PFSK-1 (cell line): ENCODE data around the gene PCDHA2.

ENCODE experiments used
- FOXP2 ChIP-seq: optimal IDR thresholded peaks from 2 replicates; pipeline ENCODE3; 2011; ENCODE audit warnings: borderline replicate concordance, control low read depth, inconsistent platforms; ENCODE audit not compliant: insufficient read depth; ENCODE audit errors: extremely low read length, extremely low read depth
- POLR2AphosphoS5 ChIP-seq: IDR thresholded peaks from 2 replicates; pipeline ENCODE4 v1.6.1; 2012; ENCODE audit warnings: low read depth, mild to moderate bottlenecking, control low read depth, low read length, moderate library complexity
- SIN3A ChIP-seq: IDR thresholded peaks from 2 replicates; pipeline ENCODE4 v1.6.1; 2012; ENCODE audit warnings: mild to moderate bottlenecking, low read length, moderate library complexity, borderline replicate concordance; ENCODE audit not compliant: insufficient read depth
- TAF1 ChIP-seq: IDR thresholded peaks from 2 replicates; pipeline ENCODE4 v1.6.1; 2012; ENCODE audit warnings: low read length, control low read depth, borderline replicate concordance; ENCODE audit not compliant: insufficient read depth
- TF ChIP-seq, protein P1 (sequence below), 2 experiments: IDR thresholded peaks; 2 replicates each; pipeline versions ENCODE4 v1.6.1 to v1.8.0; 2011 to 2012; ENCODE audit warnings: low read depth in 2 of 2, low read length in 2 of 2, control low read depth in 1 of 2, inconsistent platforms in 1 of 2, mild to moderate bottlenecking in 1 of 2, moderate library complexity in 1 of 2; ENCODE audit not compliant: insufficient read depth in 1 of 2

PCDHA2 gene

DNA sequence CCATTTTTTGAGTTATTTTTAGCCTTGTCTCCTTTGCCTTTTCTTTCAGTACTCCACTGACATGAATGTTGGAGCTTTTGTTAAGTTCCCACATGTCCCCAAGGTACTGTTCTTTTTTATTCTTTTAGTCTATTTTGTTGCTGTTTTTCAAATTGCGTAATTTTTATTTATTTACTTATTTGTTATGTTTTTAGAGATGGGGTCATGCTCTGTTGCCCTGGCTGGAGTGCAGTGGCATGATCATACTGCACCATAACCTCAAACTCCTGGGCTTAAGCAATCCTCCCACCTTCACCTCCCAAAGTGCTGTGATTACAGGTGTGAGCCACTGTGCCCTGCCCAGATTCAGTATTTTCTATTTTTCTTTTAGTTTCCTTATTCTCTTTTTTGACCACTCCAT is 14.1 kb upstream of the PCDHA2 start:
- TF ChIP-seq FOXP2 = no peak
- TF ChIP-seq SIN3A = no peak
- TF ChIP-seq, protein P1, sequence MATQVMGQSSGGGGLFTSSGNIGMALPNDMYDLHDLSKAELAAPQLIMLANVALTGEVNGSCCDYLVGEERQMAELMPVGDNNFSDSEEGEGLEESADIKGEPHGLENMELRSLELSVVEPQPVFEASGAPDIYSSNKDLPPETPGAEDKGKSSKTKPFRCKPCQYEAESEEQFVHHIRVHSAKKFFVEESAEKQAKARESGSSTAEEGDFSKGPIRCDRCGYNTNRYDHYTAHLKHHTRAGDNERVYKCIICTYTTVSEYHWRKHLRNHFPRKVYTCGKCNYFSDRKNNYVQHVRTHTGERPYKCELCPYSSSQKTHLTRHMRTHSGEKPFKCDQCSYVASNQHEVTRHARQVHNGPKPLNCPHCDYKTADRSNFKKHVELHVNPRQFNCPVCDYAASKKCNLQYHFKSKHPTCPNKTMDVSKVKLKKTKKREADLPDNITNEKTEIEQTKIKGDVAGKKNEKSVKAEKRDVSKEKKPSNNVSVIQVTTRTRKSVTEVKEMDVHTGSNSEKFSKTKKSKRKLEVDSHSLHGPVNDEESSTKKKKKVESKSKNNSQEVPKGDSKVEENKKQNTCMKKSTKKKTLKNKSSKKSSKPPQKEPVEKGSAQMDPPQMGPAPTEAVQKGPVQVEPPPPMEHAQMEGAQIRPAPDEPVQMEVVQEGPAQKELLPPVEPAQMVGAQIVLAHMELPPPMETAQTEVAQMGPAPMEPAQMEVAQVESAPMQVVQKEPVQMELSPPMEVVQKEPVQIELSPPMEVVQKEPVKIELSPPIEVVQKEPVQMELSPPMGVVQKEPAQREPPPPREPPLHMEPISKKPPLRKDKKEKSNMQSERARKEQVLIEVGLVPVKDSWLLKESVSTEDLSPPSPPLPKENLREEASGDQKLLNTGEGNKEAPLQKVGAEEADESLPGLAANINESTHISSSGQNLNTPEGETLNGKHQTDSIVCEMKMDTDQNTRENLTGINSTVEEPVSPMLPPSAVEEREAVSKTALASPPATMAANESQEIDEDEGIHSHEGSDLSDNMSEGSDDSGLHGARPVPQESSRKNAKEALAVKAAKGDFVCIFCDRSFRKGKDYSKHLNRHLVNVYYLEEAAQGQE (IDR thresholded peaks at IDR 0.05; ENCODE audit: insufficient read depth in 1 of 2, low read depth in 2 of 2, low read length in 2 of 2) = no peak
- TF ChIP-seq POLR2AphosphoS5 = no peak
- no peak for TF ChIP-seq TAF1

- TF ChIP-seq POLR2AphosphoS5 (no peak), SIN3A (no peak), FOXP2 (no peak), TAF1 (no peak)
- TF ChIP-seq, protein P1 (IDR thresholded peaks at IDR 0.05; ENCODE audit: insufficient read depth in 1 of 2, low read depth in 2 of 2, low read length in 2 of 2) = no peak
Observed at GRCh38 chr5:140785905-140786686, 8.6 kb upstream of the PCDHA2 start, which contains the start of gene PCDHA1. Gene PCDHA1, plus strand, starts transcription at chr5:140786140.

- no peak for TF ChIP-seq POLR2AphosphoS5
- no peak for TF ChIP-seq TAF1
- TF ChIP-seq FOXP2 = no peak
- no peak for TF ChIP-seq SIN3A
- TF ChIP-seq, protein P1 (IDR thresholded peaks at IDR 0.05; ENCODE audit: insufficient read depth in 1 of 2, low read depth in 2 of 2, low read length in 2 of 2) = no peak
Observed at GRCh38 chr5:140791089-140791488, 3.6 kb upstream of the PCDHA2 start.

DNA sequence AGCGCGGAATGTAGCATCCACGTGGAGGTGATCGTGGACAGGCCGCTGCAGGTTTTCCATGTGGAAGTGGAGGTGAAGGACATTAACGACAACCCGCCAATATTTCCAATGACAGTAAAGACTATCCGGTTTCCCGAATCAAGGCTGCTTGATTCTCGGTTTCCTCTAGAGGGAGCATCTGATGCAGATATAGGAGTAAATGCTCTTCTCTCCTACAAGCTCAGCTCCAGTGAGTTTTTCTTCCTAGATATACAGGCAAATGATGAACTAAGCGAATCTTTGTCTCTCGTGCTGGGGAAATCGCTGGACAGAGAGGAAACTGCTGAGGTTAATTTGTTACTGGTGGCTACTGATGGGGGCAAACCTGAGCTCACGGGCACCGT is 598 bp downstream of the PCDHA2 start:
- TF ChIP-seq, protein P1 (IDR thresholded peaks at IDR 0.05; ENCODE audit: insufficient read depth in 1 of 2, low read depth in 2 of 2, low read length in 2 of 2) = no peak
- TF ChIP-seq SIN3A (no peak), FOXP2 (no peak), TAF1 (no peak), POLR2AphosphoS5 (no peak)
